Activated effector memory CD4-positive, alpha-beta T cell treated with Interleukin-2 at 50 U/mL for 16 hours (primary cell): ENCODE data around the gene MAPK4.
"Not testable (repeated sequence)": the region's sequence is repeated elsewhere in the genome, so short reads cannot be mapped to it uniquely, and the experiment has no call there.

Experiments used
- DNase-seq: peaks from one replicate; pipeline ENCODE4 v3.0.0-alpha.2; 2020

The MAPK4 gene

GRCh38 chr18:50559752-50560680 is at the start of gene MAPK4:
TSS of gene MAPK4 (plus strand) at chr18:50560087. CDS start at chr18:50663959, 103,872 bp downstream.
- DNase-seq = no peak

DNA sequence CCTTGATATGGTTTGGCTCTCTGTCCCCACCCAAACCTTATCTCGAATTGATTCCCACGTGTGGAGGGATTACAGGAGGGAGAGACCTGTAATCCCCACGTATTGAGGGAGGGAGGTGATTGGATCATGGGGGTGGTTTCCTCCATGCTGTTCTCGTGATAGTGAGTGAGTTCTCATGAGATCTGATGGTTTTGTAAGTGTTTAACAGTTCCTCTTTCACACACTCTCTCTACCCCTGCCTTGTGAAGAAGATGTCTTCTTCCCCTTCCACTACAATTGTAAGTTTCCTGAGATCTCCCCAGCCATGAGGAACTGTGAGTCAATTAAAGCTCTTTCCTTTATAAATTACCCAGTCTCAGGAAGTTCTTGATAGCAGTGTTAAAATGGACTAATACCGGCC is 42.6 kb upstream of the MAPK4 start:
- DNase-seq = not testable (repeated sequence)

DNA sequence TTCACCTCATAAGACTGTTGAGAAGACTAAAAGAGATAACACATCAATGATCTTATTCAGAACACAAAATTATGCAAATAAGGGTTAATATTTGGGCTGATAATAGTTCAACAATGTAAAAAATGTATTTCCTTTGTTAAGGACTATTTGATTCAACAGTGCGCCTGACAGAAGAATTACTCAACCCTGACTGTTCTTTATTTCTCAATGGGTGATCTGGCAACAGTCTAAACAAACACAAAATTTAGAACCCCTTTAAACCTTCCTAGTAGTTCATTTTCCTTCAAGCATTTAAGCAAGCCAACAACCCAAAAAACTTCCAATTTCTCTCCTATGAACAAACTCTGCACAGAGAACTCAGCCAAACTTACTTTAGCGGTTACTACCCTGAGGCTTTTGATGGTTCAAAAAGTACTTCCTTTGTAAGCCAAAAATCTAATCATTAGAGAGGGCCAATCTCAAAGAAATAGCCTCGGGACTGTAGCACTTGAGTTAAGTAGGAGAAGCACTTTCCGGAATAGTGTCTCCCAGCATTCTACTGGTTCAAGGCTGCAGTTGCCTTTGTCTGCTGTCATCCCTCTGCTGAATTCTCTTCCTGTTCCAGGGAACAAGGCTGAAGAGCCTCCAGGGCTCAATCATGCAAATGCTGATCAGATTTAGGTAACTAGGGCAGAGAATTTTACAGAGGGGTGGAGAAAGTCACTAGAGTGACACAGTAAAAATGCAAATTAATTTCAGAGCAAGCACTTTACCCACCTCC is 40.9 kb upstream of the MAPK4 start:
- DNase-seq = no peak

- no peak for DNase-seq
Observed at GRCh38 chr18:50523165-50523564, 36.7 kb upstream of the MAPK4 start.

GRCh38 chr18:50527636-50528307 is 32.1 kb upstream of the MAPK4 start:
- DNase-seq = no peak

DNA sequence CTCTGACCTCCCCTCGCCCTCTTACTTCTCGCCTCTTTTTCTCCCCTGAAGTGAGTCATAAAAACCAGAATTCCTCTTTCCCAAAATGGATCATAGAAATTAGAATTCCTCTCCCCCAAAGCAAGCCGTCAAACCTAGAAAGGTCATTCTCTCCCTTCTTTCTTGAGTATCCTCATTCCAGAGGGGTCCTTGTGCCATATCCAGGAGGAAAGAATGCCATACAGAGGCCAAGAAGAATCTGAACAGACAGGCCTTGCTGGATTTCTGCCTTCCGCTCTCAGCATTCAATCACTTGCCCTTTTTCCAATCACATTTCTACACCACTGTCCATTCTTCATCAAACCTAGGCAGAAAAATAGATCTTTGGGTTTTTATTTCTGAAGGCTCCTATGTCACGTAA is 31.1 kb upstream of the MAPK4 start:
- DNase-seq = no peak

DNA sequence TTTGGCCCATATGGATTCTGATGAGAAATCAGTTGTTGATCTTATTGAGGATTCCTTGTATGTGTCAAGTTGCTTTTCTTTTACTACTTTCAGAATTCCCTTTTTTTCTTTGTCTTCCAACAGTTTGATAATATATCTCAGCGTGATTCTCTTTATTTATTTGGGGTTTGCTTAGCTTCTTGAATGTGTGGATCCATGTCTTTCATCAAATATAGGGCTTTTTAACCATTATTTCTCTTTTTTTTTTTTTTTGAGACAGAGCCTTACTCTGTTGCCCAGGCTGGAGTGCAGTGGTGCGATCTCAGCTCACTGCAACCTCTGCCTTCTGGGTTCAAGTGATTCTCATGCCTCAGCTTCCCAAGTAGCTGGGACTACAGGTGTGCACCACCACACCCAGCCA is 26.1 kb upstream of the MAPK4 start:
- not testable (repeated sequence) for DNase-seq

- not testable (repeated sequence) for DNase-seq
Observed at GRCh38 chr18:50544476-50544875, 15.4 kb upstream of the MAPK4 start.

- DNase-seq = no peak
Observed at GRCh38 chr18:50545936-50546335, 14.0 kb upstream of the MAPK4 start.

DNA sequence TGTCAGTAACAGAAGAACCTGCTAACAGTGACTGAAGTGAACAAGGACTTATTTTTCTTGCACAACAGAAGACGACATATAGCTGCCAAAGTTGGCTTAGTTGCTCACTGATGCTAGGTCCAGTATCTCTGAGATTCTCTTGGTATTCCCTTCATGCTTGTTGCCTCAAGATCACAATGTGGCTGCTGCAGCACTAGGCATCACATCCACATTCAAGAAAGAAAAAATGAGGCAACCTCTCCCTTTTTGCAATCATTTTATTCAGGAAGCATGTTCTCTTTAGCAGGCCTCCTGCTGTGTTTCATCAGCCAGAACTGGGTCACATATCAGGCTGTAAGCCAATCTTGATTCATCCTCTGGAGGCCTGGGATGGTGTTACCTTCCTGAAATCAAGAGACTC is 11.7 kb upstream of the MAPK4 start:
- no peak for DNase-seq

DNA sequence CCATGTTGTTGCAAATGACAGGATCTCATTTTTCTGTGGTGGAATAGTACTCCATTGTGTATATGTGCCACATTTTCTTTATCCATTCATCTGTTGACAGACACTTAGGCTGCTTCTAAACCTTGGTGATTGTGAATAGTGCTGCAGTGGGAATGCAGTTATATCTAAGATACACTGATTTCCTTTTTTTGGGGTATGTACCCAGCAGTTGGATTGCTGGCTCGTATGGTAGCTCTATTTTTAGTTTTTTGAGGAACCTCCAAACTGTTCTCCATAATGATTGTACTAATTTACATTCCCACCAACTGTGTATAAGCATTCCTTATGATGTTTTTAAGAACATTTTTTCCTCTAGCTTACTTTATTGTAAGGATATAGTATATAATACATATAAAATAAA is 8.2 kb upstream of the MAPK4 start:
- DNase-seq = not testable (repeated sequence)

GRCh38 chr18:50558157-50558556 is 1.7 kb upstream of the MAPK4 start:
- no peak for DNase-seq

DNA sequence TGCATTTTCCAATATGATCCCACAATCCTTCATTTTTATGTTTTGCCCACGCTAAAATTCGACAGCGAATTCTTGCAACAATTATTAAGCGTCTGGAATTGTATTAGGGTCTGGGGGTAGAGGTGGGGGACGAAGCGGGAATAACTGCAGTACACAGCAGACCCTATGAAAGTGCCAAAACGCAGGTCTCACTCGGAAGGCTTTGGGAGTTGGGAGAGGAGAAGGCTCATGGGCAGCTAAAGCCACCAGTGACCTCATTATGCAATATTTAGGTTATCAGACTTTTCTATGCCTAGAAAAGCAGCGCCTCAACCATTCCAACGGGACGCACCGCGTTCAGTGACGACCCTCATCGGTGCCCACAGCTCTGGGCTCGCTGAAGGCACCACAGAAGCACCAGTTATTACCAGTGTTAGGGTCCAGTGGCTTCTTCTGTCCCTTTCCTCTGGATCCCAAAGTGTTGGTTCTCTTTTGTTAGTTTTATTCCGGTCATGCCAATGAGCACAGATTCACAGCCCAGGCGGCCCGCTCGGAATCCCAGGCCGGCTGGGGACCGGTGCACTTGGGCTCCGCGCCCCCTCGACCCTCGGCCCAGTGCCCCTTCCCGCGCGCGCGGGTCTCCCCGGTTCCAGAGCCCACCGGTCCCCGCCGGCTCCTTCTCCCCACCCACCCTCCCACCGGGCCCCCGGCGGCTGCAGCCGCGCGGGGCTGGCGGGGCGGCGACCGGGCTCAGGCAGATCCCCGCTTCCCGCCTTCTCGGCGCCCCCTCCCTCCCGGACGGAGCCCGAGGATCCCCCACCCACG is 737 bp upstream of the MAPK4 start:
- no peak for DNase-seq

DNA sequence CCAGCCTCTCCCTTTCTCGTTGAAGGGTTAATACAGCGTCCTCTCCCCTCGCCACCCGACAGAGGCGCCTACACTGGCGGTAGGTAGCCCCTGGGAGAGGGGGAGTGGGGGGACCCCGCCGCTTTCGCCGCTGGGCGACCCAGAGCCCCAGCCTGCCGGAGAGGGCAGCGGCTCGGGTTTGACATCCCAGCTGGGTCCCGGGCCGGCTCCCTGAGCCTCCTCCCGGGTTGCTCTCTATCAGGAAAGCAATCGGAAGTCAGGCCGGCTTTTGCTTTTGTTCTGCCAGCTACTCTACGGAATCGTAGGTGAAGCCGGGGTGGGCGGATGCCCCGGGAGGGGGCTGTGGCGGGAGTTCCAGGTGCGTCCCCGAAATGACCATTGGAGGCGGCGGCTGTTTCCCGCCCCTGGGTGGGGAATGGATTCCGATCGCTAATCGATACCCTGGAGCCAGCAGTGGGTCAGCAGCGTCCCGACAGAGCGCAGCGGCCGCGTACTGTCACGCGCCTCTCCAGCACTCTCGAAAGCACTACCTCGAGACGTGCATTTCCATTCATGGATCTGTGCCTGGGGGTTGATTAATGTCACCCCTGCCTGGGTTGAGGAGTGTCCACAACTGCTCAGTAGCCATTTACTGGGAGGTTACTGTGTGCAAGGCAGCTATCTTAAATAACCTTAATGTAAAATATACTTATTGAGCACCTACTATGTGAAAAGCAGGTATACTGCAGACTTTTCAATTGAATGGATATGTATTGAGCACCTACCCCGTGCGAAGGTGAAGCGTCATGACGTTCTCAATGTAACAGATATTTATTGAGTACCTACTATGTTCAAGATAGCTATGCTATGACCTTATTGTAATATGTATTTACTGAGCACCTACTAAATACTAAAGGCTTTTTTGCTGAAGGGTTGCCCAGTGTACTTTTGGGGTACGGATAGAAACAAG is 1.1 kb downstream of the MAPK4 start:
- DNase-seq = no peak

- not testable (repeated sequence) for DNase-seq
Observed at GRCh38 chr18:50562258-50562657, 2.4 kb downstream of the MAPK4 start.

DNA sequence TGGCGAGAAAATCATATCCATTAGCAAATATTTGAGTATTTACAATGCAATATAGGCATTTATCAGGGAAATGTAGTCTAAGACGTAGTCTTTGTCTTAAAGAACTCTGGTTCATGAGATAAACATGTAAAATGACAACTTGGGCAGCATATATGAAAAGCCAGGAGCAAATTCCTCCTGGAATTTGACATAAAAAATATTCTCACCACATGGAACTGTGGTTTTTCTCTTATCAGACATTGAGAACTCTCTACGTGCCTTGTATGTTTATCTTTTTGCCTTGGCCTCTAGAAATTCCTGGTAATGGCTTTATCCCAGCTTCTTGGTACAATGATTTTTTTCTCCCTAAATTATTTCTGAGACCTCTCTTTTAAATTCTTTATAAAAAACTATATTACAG is 2.8 kb downstream of the MAPK4 start:
- no peak for DNase-seq

- no peak for DNase-seq
Observed at GRCh38 chr18:50563376-50563775, 3.5 kb downstream of the MAPK4 start.

GRCh38 chr18:50569930-50570329 is 10.0 kb downstream of the MAPK4 start:
- no peak for DNase-seq

- DNase-seq = no peak
Observed at GRCh38 chr18:50571606-50572005, 11.7 kb downstream of the MAPK4 start.

GRCh38 chr18:50573196-50573595 is 13.3 kb downstream of the MAPK4 start:
- not testable (repeated sequence) for DNase-seq

- DNase-seq = no peak
Observed at GRCh38 chr18:50573679-50574078, 13.8 kb downstream of the MAPK4 start.
